HEK293 (cell line): ENCODE results near the gene CDC42BPA.

ENCODE experiments used
- CTCF ChIA-PET: fragments of 350-600 bp; formaldehyde crosslinking; extraction: SDS; loops from one replicate; lab custom pipeline; 2021; ENCODE audit warnings: antibody characterized with exemption; lab: Yijun Ruan, JAX
- POLR2A ChIA-PET: fragments of 300-600 bp; formaldehyde crosslinking; extraction: SDS; loops from one replicate; lab custom pipeline; 2020; ENCODE audit warnings: antibody characterized with exemption, inconsistent platforms; lab: Yijun Ruan, JAX
- H3K27ac ChIP-seq: fragments of 200-500 bp; sonication (Bioruptor generic); 2 replicates; pipeline ENCODE4 v1.5.1; 2014; ENCODE audit warnings: low read depth, low read length, control low read depth, inconsistent platforms; ENCODE audit errors: extremely low read depth
- H3K36me3 ChIP-seq, 2 experiments: fragments of 200-500 bp in 1 of 2; sonication (Bioruptor generic) in 1 of 2; 1 replicate in 1 of 2; 2 replicates in 1 of 2; pipeline ENCODE4 v1.5.1; 2014 to 2017; ENCODE audit warnings: inconsistent platforms in 2 of 2, low read length in 2 of 2; ENCODE audit not compliant: control insufficient read depth in 2 of 2, insufficient read depth in 1 of 2
- H3K4me1 ChIP-seq: fragments of 200-500 bp; sonication (Bioruptor generic); 2 replicates; pipeline ENCODE4 v1.5.1; 2014; ENCODE audit warnings: mild to moderate bottlenecking, low read length, inconsistent platforms; ENCODE audit not compliant: control insufficient read depth, insufficient read depth
- H3K4me3 ChIP-seq: 2 replicates; pipeline ENCODE4 v1.5.1; 2011; ENCODE audit warnings: low read depth, mild to moderate bottlenecking, control low read depth, low read length, moderate library complexity
- H3K9me3 ChIP-seq: fragments of 200-500 bp; sonication (Bioruptor generic); 2 replicates; pipeline ENCODE4 v1.5.1; 2014; ENCODE audit warnings: low read depth, low read length, inconsistent platforms; ENCODE audit not compliant: control insufficient read depth, insufficient read depth
- GLIS2 ChIP-seq: fragments of 450-650 bp; formaldehyde crosslinking; IDR thresholded peaks from 2 replicates; pipeline ENCODE4 v1.5.1; 2016; ENCODE audit warnings: missing biosample characterization, missing genetic modification characterization
- KLF8 ChIP-seq: fragments of 450-650 bp; formaldehyde crosslinking; IDR thresholded peaks from 2 replicates; pipeline ENCODE4 v1.5.1; 2016; ENCODE audit warnings: missing biosample characterization, missing genetic modification characterization
- TRIM28 ChIP-seq: IDR thresholded peaks from 2 replicates; pipeline ENCODE4 v1.6.1; 2011; ENCODE audit warnings: low read length, control low read depth, borderline replicate concordance
- ZFHX2 ChIP-seq: fragments of 450-650 bp; formaldehyde crosslinking; conservative IDR thresholded peaks from 2 replicates; pipeline ENCODE4 v1.5.1; 2016; ENCODE audit warnings: missing biosample characterization, missing genetic modification characterization
- ZNF169 ChIP-seq: fragments of 450-650 bp; formaldehyde crosslinking; IDR thresholded peaks from 2 replicates; pipeline ENCODE4 v1.5.1; 2016; ENCODE audit warnings: missing biosample characterization, missing genetic modification characterization
- ZNF19 ChIP-seq: fragments of 450-650 bp; formaldehyde crosslinking; IDR thresholded peaks from 2 replicates; pipeline ENCODE4; 2016; ENCODE audit warnings: missing biosample characterization, missing genetic modification characterization, low read depth
- ZNF214 ChIP-seq: fragments of 450-650 bp; formaldehyde crosslinking; IDR thresholded peaks from 2 replicates; pipeline ENCODE4 v1.5.1; 2017; ENCODE audit warnings: missing biosample characterization, mild to moderate bottlenecking, missing genetic modification characterization, borderline replicate concordance
- ZNF324 ChIP-seq: fragments of 450-650 bp; formaldehyde crosslinking; IDR thresholded peaks from 2 replicates; pipeline ENCODE4 v1.5.1; 2016; ENCODE audit warnings: missing biosample characterization, missing genetic modification characterization
- ZNF514 ChIP-seq: fragments of 450-650 bp; formaldehyde crosslinking; IDR thresholded peaks from 2 replicates; pipeline ENCODE4 v1.5.1; 2016; ENCODE audit warnings: missing biosample characterization, missing genetic modification characterization
- ZNF560 ChIP-seq: fragments of 450-650 bp; formaldehyde crosslinking; IDR thresholded peaks from 2 replicates; pipeline ENCODE4 v1.5.1; 2017; ENCODE audit warnings: missing biosample characterization, missing genetic modification characterization, borderline replicate concordance
- ZNF561 ChIP-seq: fragments of 450-650 bp; IDR thresholded peaks from 2 replicates; pipeline ENCODE4 v1.5.1; 2018; ENCODE audit warnings: missing biosample characterization, missing genetic modification characterization, borderline replicate concordance
- ZNF626 ChIP-seq: fragments of 450-650 bp; sonication (Bioruptor Pico); formaldehyde crosslinking; IDR thresholded peaks from 2 replicates; pipeline ENCODE4 v1.5.1; 2018; ENCODE audit warnings: missing biosample characterization, missing genetic modification characterization, inconsistent platforms
- TF ChIP-seq, protein P1 (sequence below): fragments of 450-650 bp; IDR thresholded peaks from 2 replicates; pipeline ENCODE4 v1.5.1; 2018; ENCODE audit warnings: missing biosample characterization, missing genetic modification characterization
- TF ChIP-seq, protein P2 (sequence below): fragments of 450-650 bp; formaldehyde crosslinking; IDR thresholded peaks from 2 replicates; pipeline ENCODE4 v1.5.1; 2016; ENCODE audit warnings: missing biosample characterization, missing genetic modification characterization
- TF ChIP-seq, protein P3 (sequence below): fragments of 450-650 bp; formaldehyde crosslinking; IDR thresholded peaks from 2 replicates; pipeline ENCODE4 v1.5.1; 2016; ENCODE audit warnings: missing biosample characterization, missing genetic modification characterization, borderline replicate concordance
- TF ChIP-seq, protein P4 (sequence below): fragments of 450-650 bp; formaldehyde crosslinking; IDR thresholded peaks from 2 replicates; pipeline ENCODE4 v1.5.1; 2016; ENCODE audit warnings: missing biosample characterization, missing genetic modification characterization

CDC42BPA gene

DNA sequence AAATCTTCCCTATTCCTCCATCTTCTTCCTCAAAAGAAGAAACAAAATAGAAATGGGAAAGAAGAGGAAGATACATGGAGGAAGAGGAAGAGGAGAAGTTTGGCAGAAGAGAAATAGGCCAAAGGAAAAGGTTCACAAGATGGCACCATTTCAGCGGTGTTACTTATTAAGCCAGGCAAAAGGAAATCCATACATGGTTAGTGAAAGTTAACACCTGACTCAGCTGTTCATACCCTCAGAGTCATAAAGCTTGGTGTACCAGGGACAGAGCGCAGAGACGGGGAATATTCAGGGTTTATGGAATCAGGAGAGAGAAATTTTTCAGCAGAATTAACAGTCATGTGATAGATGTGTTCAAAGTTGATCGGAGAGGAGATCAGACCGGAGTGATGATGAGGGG is 307.6 kb downstream of the CDC42BPA start:
- Histone ChIP-seq H3K4me3 (no peak overlapping the region), H3K9me3 (no peaks in the 10 kb centered on the region), H3K36me3 (peaks cover 5 to 13% of the 10 kb centered on the region in 2 experiments), H3K27ac (no peak overlapping the region), H3K4me1 (no peaks in the 10 kb centered on the region)
- CTCF ChIA-PET, result interaction anchor here (0.5 to 1.2 kb wide), 4 partner anchors 13 to 402 kb away, joined by 3 to 6 read pairs (median 4); no protein-coding TSS in a partner anchor
- POLR2A ChIA-PET, result no interaction called here
- TF ChIP-seq ZNF514 (tag by site-specific recombination), result no peak
- TF ChIP-seq KLF8 (tag by site-specific recombination), result no peak
- no peak for TF ChIP-seq ZNF626
- no peak for TF ChIP-seq ZNF214 (tag by site-specific recombination)
- TF ChIP-seq, protein P1, sequence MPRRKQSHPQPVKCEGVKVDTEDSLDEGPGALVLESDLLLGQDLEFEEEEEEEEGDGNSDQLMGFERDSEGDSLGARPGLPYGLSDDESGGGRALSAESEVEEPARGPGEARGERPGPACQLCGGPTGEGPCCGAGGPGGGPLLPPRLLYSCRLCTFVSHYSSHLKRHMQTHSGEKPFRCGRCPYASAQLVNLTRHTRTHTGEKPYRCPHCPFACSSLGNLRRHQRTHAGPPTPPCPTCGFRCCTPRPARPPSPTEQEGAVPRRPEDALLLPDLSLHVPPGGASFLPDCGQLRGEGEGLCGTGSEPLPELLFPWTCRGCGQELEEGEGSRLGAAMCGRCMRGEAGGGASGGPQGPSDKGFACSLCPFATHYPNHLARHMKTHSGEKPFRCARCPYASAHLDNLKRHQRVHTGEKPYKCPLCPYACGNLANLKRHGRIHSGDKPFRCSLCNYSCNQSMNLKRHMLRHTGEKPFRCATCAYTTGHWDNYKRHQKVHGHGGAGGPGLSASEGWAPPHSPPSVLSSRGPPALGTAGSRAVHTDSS (tag by site-specific recombination), result peak; percentile 34; the same call in 1 of the 2 replicates

DNA sequence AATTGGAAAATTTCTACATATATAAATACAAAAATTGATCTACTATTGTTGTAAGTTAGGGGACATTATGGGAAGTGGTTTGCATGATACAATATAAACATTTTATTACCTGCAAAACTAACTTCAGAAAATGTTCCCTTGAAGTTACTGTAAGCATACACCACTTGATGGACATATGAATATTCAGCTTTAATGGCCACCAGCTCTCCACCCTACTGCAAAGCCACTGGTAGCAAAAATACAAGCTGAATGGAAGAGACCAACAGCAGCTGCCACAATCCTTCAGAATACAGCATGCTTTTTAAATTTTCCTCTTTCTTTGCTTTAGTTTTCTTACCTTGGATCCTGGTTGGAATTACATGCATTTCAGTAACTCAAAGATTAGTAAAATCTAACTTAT is 308.4 kb downstream of the CDC42BPA start:
- Histone ChIP-seq H3K4me1 (no peaks in the 10 kb centered on the region), H3K36me3 (peaks cover 5 to 6% of the 10 kb centered on the region in 2 experiments), H3K27ac (no peak overlapping the region), H3K9me3 (no peaks in the 10 kb centered on the region), H3K4me3 (no peak overlapping the region)
- POLR2A ChIA-PET, result no interaction called here
- CTCF ChIA-PET, result interaction anchor here (1.2 kb wide), 1 partner anchor 31 kb away, joined by 6 read pairs; no protein-coding TSS in a partner anchor
- TF ChIP-seq, protein P2, sequence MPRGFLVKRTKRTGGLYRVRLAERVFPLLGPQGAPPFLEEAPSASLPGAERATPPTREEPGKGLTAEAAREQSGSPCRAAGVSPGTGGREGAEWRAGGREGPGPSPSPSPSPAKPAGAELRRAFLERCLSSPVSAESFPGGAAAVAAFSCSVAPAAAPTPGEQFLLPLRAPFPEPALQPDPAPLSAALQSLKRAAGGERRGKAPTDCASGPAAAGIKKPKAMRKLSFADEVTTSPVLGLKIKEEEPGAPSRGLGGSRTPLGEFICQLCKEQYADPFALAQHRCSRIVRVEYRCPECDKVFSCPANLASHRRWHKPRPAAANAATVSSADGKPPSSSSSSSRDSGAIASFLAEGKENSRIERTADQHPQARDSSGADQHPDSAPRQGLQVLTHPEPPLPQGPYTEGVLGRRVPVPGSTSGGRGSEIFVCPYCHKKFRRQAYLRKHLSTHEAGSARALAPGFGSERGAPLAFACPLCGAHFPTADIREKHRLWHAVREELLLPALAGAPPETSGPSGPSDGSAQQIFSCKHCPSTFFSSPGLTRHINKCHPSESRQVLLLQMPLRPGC, result no peak
- no peak for TF ChIP-seq ZFHX2 (tag by site-specific recombination)
- TF ChIP-seq, all 188 proteins: peak for 0

DNA sequence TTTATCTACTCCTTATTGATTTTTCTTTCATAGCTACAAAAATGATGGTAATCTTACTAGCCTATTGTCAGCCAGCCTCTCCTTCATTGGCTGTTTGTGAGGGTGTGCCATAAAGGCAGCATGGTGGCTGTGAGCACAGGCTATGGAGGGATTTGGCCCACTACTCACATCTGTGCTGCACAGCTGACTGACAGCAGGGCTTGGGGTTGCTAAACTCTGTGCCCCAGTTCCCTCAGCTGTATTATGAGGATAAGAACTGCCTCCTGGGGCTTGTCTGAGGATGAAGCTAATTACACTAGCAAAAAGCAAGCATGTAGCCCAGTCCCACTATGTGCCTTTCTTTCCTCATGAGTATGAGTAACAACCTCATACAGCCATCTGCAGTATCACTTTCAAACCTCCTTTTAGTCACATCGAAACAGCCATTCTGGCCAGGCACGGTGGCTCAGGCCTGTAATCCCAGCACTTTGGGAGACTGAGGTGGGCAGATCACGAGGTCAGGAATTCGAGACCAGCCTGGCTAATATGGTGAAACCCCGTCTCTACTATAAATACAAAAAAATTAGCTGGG is 312.0 kb downstream of the CDC42BPA start:
- Histone ChIP-seq H3K4me1 (no peaks in the 10 kb centered on the region), H3K9me3 (no peaks in the 10 kb centered on the region), H3K4me3 (no peak overlapping the region), H3K27ac (no peak overlapping the region), H3K36me3 (peaks cover 0 to 9% of the 10 kb centered on the region in 2 experiments)
- CTCF ChIA-PET, result no interaction called here
- POLR2A ChIA-PET, result no interaction called here
- TF ChIP-seq ZNF324 (no peak), ZNF169 (no peak), TRIM28 (no peak), ZNF514 (tag by site-specific recombination) (no peak), ZNF561 (tag by site-specific recombination) (no peak), ZNF560 (tag by site-specific recombination) (no peak), GLIS2 (no peak), ZNF19 (tag by site-specific recombination) (no peak)
- TF ChIP-seq, protein P3, sequence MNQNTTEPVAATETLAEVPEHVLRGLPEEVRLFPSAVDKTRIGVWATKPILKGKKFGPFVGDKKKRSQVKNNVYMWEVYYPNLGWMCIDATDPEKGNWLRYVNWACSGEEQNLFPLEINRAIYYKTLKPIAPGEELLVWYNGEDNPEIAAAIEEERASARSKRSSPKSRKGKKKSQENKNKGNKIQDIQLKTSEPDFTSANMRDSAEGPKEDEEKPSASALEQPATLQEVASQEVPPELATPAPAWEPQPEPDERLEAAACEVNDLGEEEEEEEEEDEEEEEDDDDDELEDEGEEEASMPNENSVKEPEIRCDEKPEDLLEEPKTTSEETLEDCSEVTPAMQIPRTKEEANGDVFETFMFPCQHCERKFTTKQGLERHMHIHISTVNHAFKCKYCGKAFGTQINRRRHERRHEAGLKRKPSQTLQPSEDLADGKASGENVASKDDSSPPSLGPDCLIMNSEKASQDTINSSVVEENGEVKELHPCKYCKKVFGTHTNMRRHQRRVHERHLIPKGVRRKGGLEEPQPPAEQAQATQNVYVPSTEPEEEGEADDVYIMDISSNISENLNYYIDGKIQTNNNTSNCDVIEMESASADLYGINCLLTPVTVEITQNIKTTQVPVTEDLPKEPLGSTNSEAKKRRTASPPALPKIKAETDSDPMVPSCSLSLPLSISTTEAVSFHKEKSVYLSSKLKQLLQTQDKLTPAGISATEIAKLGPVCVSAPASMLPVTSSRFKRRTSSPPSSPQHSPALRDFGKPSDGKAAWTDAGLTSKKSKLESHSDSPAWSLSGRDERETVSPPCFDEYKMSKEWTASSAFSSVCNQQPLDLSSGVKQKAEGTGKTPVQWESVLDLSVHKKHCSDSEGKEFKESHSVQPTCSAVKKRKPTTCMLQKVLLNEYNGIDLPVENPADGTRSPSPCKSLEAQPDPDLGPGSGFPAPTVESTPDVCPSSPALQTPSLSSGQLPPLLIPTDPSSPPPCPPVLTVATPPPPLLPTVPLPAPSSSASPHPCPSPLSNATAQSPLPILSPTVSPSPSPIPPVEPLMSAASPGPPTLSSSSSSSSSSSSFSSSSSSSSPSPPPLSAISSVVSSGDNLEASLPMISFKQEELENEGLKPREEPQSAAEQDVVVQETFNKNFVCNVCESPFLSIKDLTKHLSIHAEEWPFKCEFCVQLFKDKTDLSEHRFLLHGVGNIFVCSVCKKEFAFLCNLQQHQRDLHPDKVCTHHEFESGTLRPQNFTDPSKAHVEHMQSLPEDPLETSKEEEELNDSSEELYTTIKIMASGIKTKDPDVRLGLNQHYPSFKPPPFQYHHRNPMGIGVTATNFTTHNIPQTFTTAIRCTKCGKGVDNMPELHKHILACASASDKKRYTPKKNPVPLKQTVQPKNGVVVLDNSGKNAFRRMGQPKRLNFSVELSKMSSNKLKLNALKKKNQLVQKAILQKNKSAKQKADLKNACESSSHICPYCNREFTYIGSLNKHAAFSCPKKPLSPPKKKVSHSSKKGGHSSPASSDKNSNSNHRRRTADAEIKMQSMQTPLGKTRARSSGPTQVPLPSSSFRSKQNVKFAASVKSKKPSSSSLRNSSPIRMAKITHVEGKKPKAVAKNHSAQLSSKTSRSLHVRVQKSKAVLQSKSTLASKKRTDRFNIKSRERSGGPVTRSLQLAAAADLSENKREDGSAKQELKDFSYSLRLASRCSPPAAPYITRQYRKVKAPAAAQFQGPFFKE (tag by site-specific recombination), result no peak
- TF ChIP-seq, protein P4, sequence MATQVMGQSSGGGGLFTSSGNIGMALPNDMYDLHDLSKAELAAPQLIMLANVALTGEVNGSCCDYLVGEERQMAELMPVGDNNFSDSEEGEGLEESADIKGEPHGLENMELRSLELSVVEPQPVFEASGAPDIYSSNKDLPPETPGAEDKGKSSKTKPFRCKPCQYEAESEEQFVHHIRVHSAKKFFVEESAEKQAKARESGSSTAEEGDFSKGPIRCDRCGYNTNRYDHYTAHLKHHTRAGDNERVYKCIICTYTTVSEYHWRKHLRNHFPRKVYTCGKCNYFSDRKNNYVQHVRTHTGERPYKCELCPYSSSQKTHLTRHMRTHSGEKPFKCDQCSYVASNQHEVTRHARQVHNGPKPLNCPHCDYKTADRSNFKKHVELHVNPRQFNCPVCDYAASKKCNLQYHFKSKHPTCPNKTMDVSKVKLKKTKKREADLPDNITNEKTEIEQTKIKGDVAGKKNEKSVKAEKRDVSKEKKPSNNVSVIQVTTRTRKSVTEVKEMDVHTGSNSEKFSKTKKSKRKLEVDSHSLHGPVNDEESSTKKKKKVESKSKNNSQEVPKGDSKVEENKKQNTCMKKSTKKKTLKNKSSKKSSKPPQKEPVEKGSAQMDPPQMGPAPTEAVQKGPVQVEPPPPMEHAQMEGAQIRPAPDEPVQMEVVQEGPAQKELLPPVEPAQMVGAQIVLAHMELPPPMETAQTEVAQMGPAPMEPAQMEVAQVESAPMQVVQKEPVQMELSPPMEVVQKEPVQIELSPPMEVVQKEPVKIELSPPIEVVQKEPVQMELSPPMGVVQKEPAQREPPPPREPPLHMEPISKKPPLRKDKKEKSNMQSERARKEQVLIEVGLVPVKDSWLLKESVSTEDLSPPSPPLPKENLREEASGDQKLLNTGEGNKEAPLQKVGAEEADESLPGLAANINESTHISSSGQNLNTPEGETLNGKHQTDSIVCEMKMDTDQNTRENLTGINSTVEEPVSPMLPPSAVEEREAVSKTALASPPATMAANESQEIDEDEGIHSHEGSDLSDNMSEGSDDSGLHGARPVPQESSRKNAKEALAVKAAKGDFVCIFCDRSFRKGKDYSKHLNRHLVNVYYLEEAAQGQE, result no peak
